Measurements from ENCODE around the gene DAZAP1. TPM values are rescaled to one million over a fixed set of nuclear protein-coding genes. Genes with fewer than 3 reads are reported as not detected.

The DAZAP1 gene
- total and polyA plus RNA-seq, 2 of the 4 experiments (the other 2 are of a cell fraction): 22.0 to 62.8 TPM

GRCh38 chr19:1440418-1440801 is 33.0 kb downstream of the DAZAP1 start:
- Histone ChIP-seq H2BK120ac (ENCODE audit: low read depth, low read length) (no peak overlapping the region), H2BK15ac (ENCODE audit: low read depth, low read length) (no peak overlapping the region), H3K4ac (ENCODE audit: low read depth, low read length) (no peak overlapping the region), H3K79me1 (ENCODE audit: low read depth in 1 of 2, low read length in 2 of 2) (peaks cover 16 to 35% of the 10 kb centered on the region in 2 experiments; a peak in 3 of 4 replicates), H3K23ac (ENCODE audit: low read depth, low read length) (no peak overlapping the region), H2BK20ac (ENCODE audit: low read depth, low read length) (no peak overlapping the region), H2AFZ (replicated peaks; ENCODE audit: low read length, poor library complexity) (no peak overlapping the region), H4K91ac (ENCODE audit: insufficient read depth, low read depth, low read length) (no peak overlapping the region), H4K8ac (ENCODE audit: low read depth in 2 of 2, low read length in 2 of 2) (no peak overlapping the region), H3K14ac (replicated peaks; ENCODE audit: low read depth, low read length) (no peak overlapping the region), H3K27me3 (ENCODE audit: control insufficient read depth, insufficient read depth, low read length) (0 out of 2 replicates have a peak, but pooled peaks cover under 1% of the 10 kb centered on the region), H3K4me2 (ENCODE audit: low read depth, low read length) (no peak overlapping the region), H3K4me1 (ENCODE audit: control insufficient read depth, insufficient read depth, low read length) (peaks cover 9% of the 10 kb centered on the region), H3K18ac (ENCODE audit: low read depth, low read length) (no peak overlapping the region), H3K27ac (ENCODE audit: insufficient read depth, low read length) (no peak overlapping the region), H4K20me1 (ENCODE audit: insufficient read depth, low read length) (peaks cover 58% of the 10 kb centered on the region), H3K56ac (ENCODE audit: extremely low read depth, insufficient read depth, low read length) (no peak overlapping the region), H3K9ac (ENCODE audit: low read depth, low read length) (no peak overlapping the region), H2AK5ac (ENCODE audit: low read depth, low read length) (no peak overlapping the region), H3K9me1 (ENCODE audit: insufficient read depth, low read length) (no peaks in the 10 kb centered on the region; the same call in 1 of the 2 replicates), H3K4me3 (ENCODE audit: insufficient read depth, low read depth, low read length) (no peak overlapping the region), H3K36me3 (ENCODE audit: control insufficient read depth, insufficient read depth, low read length) (peaks cover 36% of the 10 kb centered on the region), H2AK9ac (replicated peaks; ENCODE audit: low read depth, low read length, poor library complexity) (no peak overlapping the region), H4K5ac (ENCODE audit: low read depth, low read length) (no peak overlapping the region), H3K9me3 (ENCODE audit: control insufficient read depth, insufficient read depth, low read length) (no peaks in the 10 kb centered on the region), H2BK5ac (ENCODE audit: low read depth, low read length, poor library complexity, severe bottlenecking) (no peak overlapping the region)
- no TSS peak for BruUV-seq (replicated peaks)
- ChIA-PET CTCF (no interaction called here), POLR2A (ENCODE audit: unreplicated experiment) (no interaction called here)
- TF ChIP-seq NFE2L2 (IDR thresholded peaks at IDR 0.05; ENCODE audit: low read depth, low read length) (no peak), ELK1 (IDR thresholded peaks at IDR 0.05; ENCODE audit: borderline replicate concordance, low read depth, low read length) (no peak), RCOR1 (IDR thresholded peaks at IDR 0.05; ENCODE audit: insufficient replicate concordance, low read length) (no peak), MXI1 (IDR thresholded peaks at IDR 0.05; ENCODE audit: borderline replicate concordance, low read depth, low read length) (no peak), MAFK (IDR thresholded peaks at IDR 0.05; ENCODE audit: low read depth, low read length) (no peak), BHLHE40 (IDR thresholded peaks at IDR 0.05; ENCODE audit: low read depth, low read length) (no peak), POLR2A (IDR thresholded peaks at IDR 0.05; ENCODE audit: low read depth, low read length) (no peak), CEBPB (IDR thresholded peaks at IDR 0.05; ENCODE audit: low read depth, low read length) (no peak), FOS (IDR thresholded peaks at IDR 0.05; ENCODE audit: low read depth, low read length) (no peak), MAZ (IDR thresholded peaks at IDR 0.05; ENCODE audit: borderline replicate concordance, low read depth, low read length) (no peak), RAD21 (IDR thresholded peaks at IDR 0.05; ENCODE audit: low read length) (no peak), RFX5 (IDR thresholded peaks at IDR 0.05; ENCODE audit: low read depth, low read length) (no peak), CHD1 (IDR thresholded peaks at IDR 0.05; ENCODE audit: low read depth, low read length) (no peak), SMC3 (IDR thresholded peaks at IDR 0.05; ENCODE audit: low read depth, low read length) (no peak)
- TF ChIP-seq, protein P1, sequence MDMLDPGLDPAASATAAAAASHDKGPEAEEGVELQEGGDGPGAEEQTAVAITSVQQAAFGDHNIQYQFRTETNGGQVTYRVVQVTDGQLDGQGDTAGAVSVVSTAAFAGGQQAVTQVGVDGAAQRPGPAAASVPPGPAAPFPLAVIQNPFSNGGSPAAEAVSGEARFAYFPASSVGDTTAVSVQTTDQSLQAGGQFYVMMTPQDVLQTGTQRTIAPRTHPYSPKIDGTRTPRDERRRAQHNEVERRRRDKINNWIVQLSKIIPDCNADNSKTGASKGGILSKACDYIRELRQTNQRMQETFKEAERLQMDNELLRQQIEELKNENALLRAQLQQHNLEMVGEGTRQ (IDR thresholded peaks at IDR 0.05; ENCODE audit: low read depth, low read length): no peak
- TF ChIP-seq, protein P2, sequence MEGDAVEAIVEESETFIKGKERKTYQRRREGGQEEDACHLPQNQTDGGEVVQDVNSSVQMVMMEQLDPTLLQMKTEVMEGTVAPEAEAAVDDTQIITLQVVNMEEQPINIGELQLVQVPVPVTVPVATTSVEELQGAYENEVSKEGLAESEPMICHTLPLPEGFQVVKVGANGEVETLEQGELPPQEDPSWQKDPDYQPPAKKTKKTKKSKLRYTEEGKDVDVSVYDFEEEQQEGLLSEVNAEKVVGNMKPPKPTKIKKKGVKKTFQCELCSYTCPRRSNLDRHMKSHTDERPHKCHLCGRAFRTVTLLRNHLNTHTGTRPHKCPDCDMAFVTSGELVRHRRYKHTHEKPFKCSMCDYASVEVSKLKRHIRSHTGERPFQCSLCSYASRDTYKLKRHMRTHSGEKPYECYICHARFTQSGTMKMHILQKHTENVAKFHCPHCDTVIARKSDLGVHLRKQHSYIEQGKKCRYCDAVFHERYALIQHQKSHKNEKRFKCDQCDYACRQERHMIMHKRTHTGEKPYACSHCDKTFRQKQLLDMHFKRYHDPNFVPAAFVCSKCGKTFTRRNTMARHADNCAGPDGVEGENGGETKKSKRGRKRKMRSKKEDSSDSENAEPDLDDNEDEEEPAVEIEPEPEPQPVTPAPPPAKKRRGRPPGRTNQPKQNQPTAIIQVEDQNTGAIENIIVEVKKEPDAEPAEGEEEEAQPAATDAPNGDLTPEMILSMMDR (conservative IDR thresholded peaks at IDR 0.05; ENCODE audit: low read depth, low read length): no peak
- intact Hi-C loops (cut with micrococcal nuclease) (no loop called here), dilution Hi-C loops (cut with HindIII; ENCODE audit: low sequenced_read_pairs, unreplicated experiment) (no loop called here), in situ Hi-C loops (cut with MboI; ENCODE audit: low sequenced_read_pairs) (no loop called here)
- DNase-seq (no peak), ATAC-seq (ENCODE audit: low read depth) (no peak)
- 96% methylated on average over 9 of the region's 15 CpGs; no CpG with 5 or more reads in 1 of the 2 experiments for WGBS, 2 experiments (ENCODE audit: extremely low coverage in 2 of 2, insufficient read length in 1 of 2)
